NCI-H2081 (cell line): Measurements from ENCODE around the gene SCAMP4.
"Not testable (repeated sequence)": the region's sequence is repeated elsewhere in the genome, so short reads cannot be mapped to it uniquely, and the experiment has no call there.

ENCODE experiments used
- DNase-seq, 2 experiments: peaks; one replicate each; lab custom pipeline; 2025; lab: John Stamatoyannopoulos, UW

SCAMP4 gene

GRCh38 chr19:1866693-1867348 is 38.4 kb upstream of the SCAMP4 start:
- DNase-seq = no peak

DNA sequence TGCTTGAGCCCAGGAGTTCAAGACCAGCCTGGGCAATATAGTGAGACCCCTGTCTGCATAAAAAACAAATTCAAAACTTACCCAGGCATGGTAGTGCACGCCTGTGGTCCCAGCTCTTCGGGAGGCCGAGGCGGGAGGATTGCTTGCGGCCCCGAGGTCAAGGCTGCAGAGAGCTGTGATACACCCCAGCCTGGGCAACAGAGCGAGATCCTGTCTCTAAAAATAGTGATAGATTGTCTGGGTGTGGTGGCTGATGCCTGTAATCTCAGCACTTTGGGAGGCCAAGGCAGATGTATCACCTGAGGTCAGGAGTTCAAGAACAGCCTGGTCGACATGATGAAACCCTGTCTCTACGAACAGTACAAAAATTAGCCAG is 37.9 kb upstream of the SCAMP4 start:
- DNase-seq = no peak

DNA sequence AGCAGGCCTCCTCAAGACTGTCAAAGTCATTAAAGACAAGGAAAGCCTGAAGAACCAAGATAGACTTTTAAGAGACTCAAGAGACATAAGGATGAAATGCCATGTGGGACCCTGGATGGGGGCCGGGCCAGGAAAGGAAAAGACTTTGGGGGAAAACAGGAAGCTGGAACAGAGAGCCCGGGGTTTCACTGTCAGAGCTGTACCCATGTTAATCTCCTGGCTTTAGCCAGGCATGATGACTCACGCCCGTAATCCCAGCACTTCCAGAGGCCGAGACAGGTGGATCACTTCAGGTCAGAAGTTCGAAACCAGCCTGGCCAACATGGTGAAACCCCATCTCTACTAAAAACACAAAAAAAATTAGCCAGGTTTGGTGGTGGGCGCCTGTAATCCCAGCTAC is 36.2 kb upstream of the SCAMP4 start:
- DNase-seq = no peak

DNA sequence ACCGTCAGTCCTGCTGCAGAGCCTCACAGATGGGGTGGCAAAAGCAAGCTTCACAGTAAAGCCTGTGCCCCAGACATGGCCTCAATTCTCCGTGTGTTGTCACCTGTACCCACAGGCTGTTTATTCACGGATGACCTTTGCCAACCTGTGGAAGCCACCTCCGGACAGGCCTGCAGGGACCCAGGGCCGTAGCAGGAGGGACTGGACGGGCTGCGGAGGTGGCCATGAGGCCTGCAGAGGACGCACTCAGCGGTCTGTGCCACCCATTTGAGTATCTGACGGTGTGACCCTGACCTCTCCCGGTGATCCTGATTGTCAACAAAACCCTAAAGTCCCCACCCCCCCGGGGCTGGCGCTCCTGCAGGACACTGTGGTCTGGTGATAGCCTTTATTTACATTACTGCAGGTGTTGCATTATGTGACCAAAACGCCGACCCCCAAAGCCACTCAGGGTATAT is 34.0 kb upstream of the SCAMP4 start:
- DNase-seq = no peak

DNA sequence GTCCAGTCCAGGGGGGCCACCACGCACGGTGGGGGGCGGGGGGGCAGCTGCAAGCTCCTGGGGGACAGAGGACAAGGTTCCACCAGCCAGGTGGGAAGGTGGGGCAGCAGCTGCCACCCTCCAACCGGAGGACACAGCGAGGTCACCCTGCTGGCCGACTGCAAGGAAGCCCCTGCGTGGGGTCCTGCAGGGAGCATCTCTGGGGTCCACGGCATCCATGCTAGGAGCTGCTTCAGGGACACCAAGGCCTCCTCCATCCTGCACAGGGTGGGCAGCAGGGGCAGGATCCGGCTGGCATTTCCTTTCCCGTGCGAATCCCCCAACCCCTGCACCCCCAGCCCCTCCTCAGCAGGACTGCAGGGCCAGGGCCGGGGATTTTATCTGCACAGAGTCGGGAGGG is 33.6 kb upstream of the SCAMP4 start:
- no peak for DNase-seq

DNA sequence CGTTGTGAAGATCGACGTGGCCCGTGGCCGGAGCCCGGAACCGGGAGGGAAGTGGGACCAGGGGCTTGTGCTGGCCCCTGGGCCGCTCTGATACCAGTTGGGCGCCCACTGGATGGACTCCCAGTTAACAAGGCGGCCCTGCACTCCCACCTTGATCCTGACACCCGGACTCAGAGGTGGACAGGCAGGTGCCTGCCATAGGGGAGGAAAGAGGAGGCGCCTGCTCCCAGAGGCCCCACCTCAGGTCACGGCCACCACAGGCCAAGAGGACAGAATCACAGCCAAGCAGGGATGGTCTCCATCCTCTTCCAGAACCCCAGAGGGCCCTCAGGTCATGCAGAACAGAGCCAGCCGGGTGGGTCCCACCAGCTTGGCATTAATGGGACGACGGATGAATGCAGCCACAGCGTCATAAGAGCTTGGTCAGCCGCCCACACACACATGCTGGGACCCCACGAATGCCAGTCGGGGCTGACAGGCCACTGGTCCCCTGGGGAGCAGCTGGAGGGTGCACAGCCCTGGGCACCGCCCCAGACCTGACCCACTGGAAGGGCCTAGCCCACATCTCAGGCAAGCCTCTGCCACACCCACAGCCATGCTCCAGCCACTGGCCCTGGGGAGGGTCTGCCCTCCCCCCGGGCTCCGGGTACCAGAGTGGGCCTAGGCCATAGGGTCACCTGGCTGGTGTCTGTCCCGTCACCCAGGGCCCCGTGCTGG is 32.2 kb upstream of the SCAMP4 start:
- DNase-seq = no peak

- peak; percentile 46 to 79 for DNase-seq
Observed at GRCh38 chr19:1873524-1874473, 31.4 kb upstream of the SCAMP4 start.

- peak in 1 of 2 experiments; percentile 26 for DNase-seq
Observed at GRCh38 chr19:1874554-1875185, 30.5 kb upstream of the SCAMP4 start.

- not testable (repeated sequence) for DNase-seq
Observed at GRCh38 chr19:1875265-1875645, 29.9 kb upstream of the SCAMP4 start.

GRCh38 chr19:1875646-1876495 is 29.3 kb upstream of the SCAMP4 start:
- peak; percentile 88 to 92 for DNase-seq

- not testable (repeated sequence) for DNase-seq
Observed at GRCh38 chr19:1876496-1877279, 28.5 kb upstream of the SCAMP4 start.

DNA sequence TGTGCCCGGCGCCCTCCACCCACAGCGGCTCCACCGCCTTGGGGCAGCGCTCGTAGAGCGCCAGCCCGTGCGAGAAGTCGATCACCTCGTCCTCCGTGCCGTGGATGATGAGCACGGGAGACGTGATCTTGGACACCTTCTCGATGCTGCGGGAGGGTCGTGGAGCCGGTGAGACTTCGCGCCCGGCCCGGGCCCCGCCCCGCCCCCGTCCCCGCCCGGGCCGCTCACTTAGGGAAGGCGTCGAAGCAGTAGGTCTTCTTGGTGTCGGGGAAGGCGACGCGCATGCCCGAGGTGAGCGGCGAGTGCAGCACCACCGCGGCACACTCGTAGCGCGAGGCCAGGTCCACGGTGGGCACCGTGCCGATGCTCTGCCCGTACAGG is 27.9 kb upstream of the SCAMP4 start:
- DNase-seq = not testable (repeated sequence)

GRCh38 chr19:1878583-1878982 is 26.6 kb upstream of the SCAMP4 start:
- DNase-seq = not testable (repeated sequence)

- not testable (repeated sequence) for DNase-seq
Observed at GRCh38 chr19:1879982-1880381, 25.2 kb upstream of the SCAMP4 start.

- no peak for DNase-seq
Observed at GRCh38 chr19:1880611-1881392, 24.4 kb upstream of the SCAMP4 start.

DNA sequence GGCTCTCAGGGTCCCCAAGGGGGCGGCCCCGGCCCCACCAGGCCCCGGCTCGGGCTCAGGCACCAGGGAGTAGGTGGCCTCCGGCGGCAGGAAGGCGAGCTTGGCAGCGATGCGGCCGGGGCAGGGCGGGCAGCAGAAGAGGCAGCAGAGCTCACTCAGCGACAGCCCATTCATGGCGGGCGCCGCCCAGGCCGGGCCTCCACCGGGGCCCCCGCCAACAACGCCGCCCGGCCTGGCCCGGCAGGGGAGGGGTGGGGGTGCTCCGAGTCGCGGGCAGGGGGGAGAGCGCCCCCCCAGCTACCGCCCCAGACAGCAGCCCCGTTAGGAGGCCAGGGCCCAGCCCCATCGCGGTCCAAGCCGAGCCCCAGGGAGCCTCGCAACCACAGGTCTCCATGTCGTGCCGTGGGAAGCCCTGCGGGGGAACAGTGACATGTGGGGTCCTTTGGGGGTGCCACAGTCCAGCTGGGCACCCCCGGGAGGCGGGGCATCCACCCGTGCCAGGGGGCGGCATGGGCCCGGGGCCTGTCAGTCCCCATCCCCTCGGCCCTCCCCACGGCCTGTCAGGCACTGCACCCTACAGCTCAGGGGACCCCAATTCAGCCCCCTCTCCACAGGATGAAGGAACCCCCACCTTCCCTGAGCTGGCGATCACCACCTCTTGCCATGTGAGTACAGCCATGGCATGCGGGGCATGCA is 23.7 kb upstream of the SCAMP4 start:
- not testable (repeated sequence) for DNase-seq

DNA sequence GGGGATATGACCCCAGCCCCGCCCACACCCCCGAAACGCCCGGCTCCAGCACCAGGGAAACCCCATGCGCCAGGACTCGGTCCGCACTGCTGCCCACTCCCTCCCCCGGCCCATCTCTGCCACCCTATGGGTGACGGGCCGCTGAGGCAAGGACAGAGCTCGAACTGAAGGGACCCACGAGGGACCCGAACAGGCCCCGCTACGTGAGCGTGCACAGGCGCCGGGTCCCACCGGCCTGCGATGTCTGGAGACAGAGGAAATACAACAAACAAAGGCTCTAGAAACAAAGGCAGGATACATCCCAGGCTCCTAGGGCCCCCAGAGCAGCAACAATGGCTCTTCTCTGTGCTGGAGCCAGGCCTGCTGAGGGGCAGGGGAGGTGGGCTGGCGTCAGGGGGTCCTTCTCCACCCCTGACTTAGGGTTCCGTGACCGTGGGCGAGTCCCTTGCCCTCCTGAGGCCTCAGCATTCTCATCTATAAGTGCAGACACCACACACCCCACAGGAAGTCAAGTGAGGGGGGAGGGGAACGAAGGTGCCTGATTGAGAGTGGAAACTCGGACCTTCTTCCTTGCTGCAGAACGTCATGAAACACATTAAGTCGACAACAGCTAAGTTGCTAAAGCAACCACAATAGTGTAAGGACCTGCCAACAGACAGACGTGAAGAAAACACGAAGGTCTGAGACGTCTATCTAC is 23.0 kb upstream of the SCAMP4 start:
- no peak for DNase-seq
